ENCODE measurements around the gene MRPL55. TPM values are rescaled to one million over a fixed set of nuclear protein-coding genes. Genes with fewer than 3 reads are reported as not detected.

The MRPL55 gene
- total and polyA plus RNA-seq, 2 experiments from 2014 or later: 57.5 to 95.1 TPM

DNA sequence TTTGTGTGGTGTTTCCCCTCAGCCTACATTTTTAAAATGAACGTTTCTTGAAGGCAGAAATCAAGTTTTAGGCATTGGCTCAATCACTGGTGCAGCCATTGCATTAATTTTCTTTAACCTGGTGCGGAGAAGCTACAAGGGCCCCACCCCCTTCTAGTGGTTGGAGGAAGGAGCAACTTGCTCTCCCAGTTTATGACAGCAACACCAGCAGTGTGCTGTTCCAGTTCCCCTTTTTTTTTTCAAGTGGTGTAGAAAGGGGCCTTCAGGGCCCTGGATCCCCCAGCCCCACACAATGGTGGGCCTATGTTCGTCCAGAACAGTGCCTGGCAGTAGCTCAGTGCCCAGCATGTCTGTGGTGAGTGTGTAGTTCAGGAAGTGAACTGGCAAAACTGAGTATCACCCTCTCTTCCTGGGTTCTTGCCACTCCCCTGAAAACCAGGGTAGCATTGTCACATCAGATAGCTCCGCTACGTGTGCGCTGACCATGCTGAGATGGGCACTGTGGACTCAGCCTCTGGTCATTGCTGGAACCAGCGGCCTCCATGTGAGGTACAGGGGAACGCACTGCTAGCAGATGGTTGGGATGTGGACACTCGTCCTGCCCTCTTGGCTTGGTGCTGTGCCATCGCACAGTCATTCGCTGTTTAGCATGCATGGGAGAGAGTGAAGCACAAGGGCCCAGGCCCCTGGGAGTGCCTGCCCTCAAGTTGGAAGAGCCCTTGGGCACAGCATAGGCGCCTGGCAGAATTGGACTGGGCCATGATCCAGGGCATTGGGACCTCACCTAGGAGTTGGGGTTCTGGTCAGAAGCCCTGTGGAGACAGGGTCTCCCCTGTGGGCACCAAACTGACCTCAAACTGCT lies 19.3 kb downstream of the MRPL55 start:
- peak overlapping the region; percentile 12 for H3K4me2 ChIP-seq (ENCODE audit: unreplicated experiment)
- no peak for TF ChIP-seq EZH2 (IDR thresholded peaks at IDR 0.05; ENCODE audit: insufficient read depth, poor library complexity, severe bottlenecking)
- no peak for TF ChIP-seq EZH2phosphoT487 (IDR thresholded peaks at IDR 0.05; ENCODE audit: insufficient read depth, low read depth)

DNA sequence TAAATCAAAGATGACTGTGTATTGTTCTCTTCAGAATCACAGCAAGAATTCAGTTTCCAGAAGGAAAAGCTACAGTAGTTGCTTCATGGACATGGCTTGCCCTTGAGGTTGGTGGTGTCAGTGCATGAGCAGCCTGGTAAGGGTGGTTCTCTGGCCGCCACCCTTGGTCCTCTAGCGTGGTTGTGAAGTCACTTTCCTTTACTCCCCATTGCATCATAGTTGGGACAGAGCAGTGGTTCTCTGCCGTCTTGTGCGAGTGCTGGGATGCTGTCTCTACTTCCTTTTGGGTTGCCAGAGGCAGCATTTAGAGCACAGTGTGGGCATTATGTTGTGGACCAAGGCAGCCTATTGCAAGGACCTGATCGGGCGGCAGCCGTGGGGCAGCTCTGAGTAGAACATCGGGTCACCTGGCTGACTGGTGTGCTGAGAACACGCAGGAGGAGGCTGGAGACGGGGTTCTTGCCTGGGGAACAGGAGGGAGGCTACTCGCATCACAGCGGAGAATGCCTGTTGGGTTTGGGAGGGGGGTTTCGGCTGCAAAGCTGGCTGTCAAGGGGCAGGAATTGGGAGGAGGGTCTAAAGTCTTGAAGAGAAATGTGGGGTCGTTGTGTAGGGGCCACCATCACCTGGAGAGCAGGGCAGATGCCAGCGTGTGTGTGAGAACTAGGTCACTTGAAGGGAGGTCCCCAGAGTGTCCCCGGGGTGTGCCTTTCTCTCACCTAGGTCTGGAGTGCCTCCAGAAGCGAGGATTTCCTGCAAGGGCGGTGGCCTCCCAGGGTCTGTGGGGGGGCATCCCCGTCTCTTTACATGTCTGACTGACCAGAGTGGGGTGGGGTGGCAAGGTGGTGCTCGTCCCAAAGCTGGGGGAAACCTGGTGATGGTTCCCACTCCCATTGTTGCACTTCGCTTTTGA lies 20.3 kb downstream of the MRPL55 start:
- peak; percentile 82 for DNase-seq
- in situ Hi-C loops (cut with MboI): no loop called here
- peaks cover 75% of the 10 kb centered on the region for H3F3A ChIP-seq (ENCODE audit: insufficient read depth)
- peaks cover 78% of the 10 kb centered on the region for H3K4me1 ChIP-seq (ENCODE audit: insufficient read depth)
- no peaks in the 10 kb centered on the region for H3K9me3 ChIP-seq (ENCODE audit: low read depth)
- H3K4me3 ChIP-seq: peak overlapping the region; percentile 92
- no peak overlapping the region for H2AFZ ChIP-seq
- peak overlapping the region; percentile 93 for H3K27ac ChIP-seq
- H3K4me2 ChIP-seq (ENCODE audit: unreplicated experiment): peak overlapping the region; percentile 98
- H3K27me3 ChIP-seq (replicated peaks; ENCODE audit: insufficient read depth): no peaks in the 10 kb centered on the region
- peak overlapping the region; percentile 98 for H3K9ac ChIP-seq
- H3K79me2 ChIP-seq (ENCODE audit: insufficient read depth): peaks cover 100% of the 10 kb centered on the region
- WGBS, 2 experiments (ENCODE audit: low coverage in 1 of 2, low lambda C conversion rate in 2 of 2, missing lambda C conversion rate in 2 of 2): 62 to 63% methylated on average over 20 to 21 of the region's 21 CpGs
- H3K36me3 ChIP-seq (ENCODE audit: low read depth): peaks cover 5% of the 10 kb centered on the region; the same call in 1 of the 2 replicates
- H3K9me2 ChIP-seq (ENCODE audit: insufficient read depth): no peaks in the 10 kb centered on the region
- peaks cover 68% of the 10 kb centered on the region for H4K20me1 ChIP-seq (ENCODE audit: insufficient read depth)
- TF ChIP-seq EZH2phosphoT487 (IDR thresholded peaks at IDR 0.05; ENCODE audit: insufficient read depth, low read depth) (no peak), EZH2 (IDR thresholded peaks at IDR 0.05; ENCODE audit: insufficient read depth, poor library complexity, severe bottlenecking) (no peak)

More for the DNA sequence above, 19.3 kb downstream of the MRPL55 start:
- peak overlapping the region; percentile 98 for H3K9ac ChIP-seq
- WGBS, 2 experiments (ENCODE audit: low coverage in 1 of 2, low lambda C conversion rate in 2 of 2, missing lambda C conversion rate in 2 of 2): 60 to 61% methylated on average over 12 of the region's 12 CpGs
- no peaks in the 10 kb centered on the region for H3K9me2 ChIP-seq (ENCODE audit: insufficient read depth)
- no peaks in the 10 kb centered on the region for H3K9me3 ChIP-seq (ENCODE audit: low read depth)
- no peak overlapping the region for H2AFZ ChIP-seq
- peaks cover 74% of the 10 kb centered on the region for H4K20me1 ChIP-seq (ENCODE audit: insufficient read depth)
- H3K4me1 ChIP-seq (ENCODE audit: insufficient read depth): peaks cover 75% of the 10 kb centered on the region
- peaks cover 100% of the 10 kb centered on the region for H3K79me2 ChIP-seq (ENCODE audit: insufficient read depth)
- peaks cover 5% of the 10 kb centered on the region; the same call in 1 of the 2 replicates for H3K36me3 ChIP-seq (ENCODE audit: low read depth)
- peaks cover 66% of the 10 kb centered on the region for H3F3A ChIP-seq (ENCODE audit: insufficient read depth)
- no peak overlapping the region for H3K4me3 ChIP-seq
- H3K27me3 ChIP-seq (replicated peaks; ENCODE audit: insufficient read depth): no peaks in the 10 kb centered on the region
- peak overlapping the region; percentile 93 for H3K27ac ChIP-seq
- in situ Hi-C loops (cut with MboI): no loop called here
- peak; percentile 36 for DNase-seq

DNA sequence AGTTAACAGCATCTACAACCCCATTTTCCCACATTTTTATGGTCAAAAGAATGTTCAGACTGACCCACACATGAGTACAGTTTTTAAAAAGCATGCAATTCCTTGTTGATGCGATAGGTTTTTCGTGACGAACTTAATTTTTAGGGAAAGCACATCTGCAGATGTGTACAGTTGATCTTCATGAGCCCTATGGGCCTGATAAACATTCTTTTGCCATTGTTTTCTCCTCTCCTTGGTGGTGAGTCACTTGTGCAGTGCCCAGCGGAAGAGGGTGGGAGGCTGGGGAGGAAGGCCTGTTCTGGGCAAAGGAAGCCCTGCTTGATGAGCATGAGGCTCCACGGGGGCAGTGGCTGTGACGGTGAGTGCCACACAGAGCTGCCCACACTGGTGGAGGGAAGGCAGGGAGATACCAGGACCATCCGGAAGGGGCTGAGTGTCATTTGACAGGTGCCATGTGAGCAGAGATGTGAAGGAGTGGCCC lies 21.3 kb downstream of the MRPL55 start:
- in situ Hi-C loops (cut with MboI): no loop called here
- Histone ChIP-seq H4K20me1 (ENCODE audit: insufficient read depth) (peaks cover 61% of the 10 kb centered on the region), H3K9ac (peak overlapping the region; percentile 98), H2AFZ (no peak overlapping the region), H3K4me3 (peak overlapping the region; percentile 92), H3K9me3 (ENCODE audit: low read depth) (no peaks in the 10 kb centered on the region), H3K27ac (peak overlapping the region; percentile 93), H3K9me2 (ENCODE audit: insufficient read depth) (no peaks in the 10 kb centered on the region), H3K4me2 (ENCODE audit: unreplicated experiment) (peak overlapping the region; percentile 98), H3F3A (ENCODE audit: insufficient read depth) (peaks cover 78% of the 10 kb centered on the region), H3K27me3 (replicated peaks; ENCODE audit: insufficient read depth) (no peaks in the 10 kb centered on the region), H3K4me1 (ENCODE audit: insufficient read depth) (peaks cover 78% of the 10 kb centered on the region), H3K36me3 (ENCODE audit: low read depth) (peaks cover 5% of the 10 kb centered on the region; the same call in 1 of the 2 replicates), H3K79me2 (ENCODE audit: insufficient read depth) (peaks cover 100% of the 10 kb centered on the region)
- 4 to 11% methylated on average over 7 of the region's 7 CpGs for WGBS, 2 experiments (ENCODE audit: low coverage in 1 of 2, low lambda C conversion rate in 2 of 2, missing lambda C conversion rate in 2 of 2)
- TF ChIP-seq EZH2 (IDR thresholded peaks at IDR 0.05; ENCODE audit: insufficient read depth, poor library complexity, severe bottlenecking) (no peak), EZH2phosphoT487 (IDR thresholded peaks at IDR 0.05; ENCODE audit: insufficient read depth, low read depth) (no peak)
- DNase-seq: peak; percentile 92
